Measurements from ENCODE around the gene PTGDR2.

GRCh38 chr11:60840470-60841430, 15.0 kb downstream of the PTGDR2 start:
- TF ChIP-seq CTCF (IDR thresholded peaks at IDR 0.05; ENCODE audit: low read depth, low read length, missing input control): no peak
- TF ChIP-seq REST (IDR thresholded peaks at IDR 0.05): no peak
- TF ChIP-seq TAF1 (conservative IDR thresholded peaks at IDR 0.05): no peak
- no peak for TF ChIP-seq EGR1 (IDR thresholded peaks at IDR 0.05; ENCODE audit: low read depth in 2 of 2)

All from liver (tissue), 3 donors.